ENCODE data around the gene EXOC8.
"Not testable (repeated sequence)": the region's sequence is repeated elsewhere in the genome, so short reads cannot be mapped to it uniquely, and the experiment has no call there.

Gene EXOC8

DNA sequence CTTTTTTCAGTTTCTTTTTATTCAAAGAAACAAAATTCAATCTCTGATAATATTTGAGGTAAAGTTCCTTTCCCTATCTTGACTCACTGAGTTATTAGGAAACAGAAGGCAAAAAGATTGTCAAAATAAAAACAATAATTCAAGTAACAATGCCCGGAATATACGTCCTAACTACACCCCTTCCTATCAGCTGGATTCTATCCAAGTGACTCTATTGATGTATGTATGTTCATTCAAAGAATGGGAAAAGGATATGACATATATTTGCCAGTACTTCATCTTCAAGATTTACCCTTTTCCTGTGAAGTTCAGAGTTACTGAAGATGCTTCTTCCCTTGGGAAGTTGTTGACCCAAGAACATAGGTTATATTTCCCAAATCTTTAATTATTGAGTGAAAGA is 14.2 kb upstream of the EXOC8 start:
- no peak for DNase-seq (ENCODE audit: low read depth)

DNA sequence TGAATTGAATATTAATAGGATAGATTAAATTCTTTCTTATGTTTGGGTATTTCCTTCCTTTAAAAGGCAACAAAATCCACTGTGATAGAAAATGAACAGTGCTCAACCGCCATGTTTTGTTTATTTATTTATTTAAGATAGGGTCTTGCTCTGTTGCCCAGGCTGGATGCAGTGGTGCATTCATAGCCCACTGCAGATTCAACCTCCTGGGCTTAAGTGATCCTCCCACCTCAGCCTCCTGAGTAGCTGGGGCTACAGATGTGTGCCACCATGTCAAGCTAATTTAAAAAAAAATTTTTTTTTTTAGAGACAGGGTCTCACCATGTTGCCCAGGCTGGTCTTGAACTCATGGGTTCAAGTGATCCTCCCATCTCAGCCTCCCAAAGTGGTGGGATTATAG is 11.2 kb upstream of the EXOC8 start:
- DNase-seq (ENCODE audit: low read depth): not testable (repeated sequence)

GRCh38 chr1:231348442-231348841 is 10.8 kb upstream of the EXOC8 start:
- DNase-seq (ENCODE audit: low read depth): no peak

DNA sequence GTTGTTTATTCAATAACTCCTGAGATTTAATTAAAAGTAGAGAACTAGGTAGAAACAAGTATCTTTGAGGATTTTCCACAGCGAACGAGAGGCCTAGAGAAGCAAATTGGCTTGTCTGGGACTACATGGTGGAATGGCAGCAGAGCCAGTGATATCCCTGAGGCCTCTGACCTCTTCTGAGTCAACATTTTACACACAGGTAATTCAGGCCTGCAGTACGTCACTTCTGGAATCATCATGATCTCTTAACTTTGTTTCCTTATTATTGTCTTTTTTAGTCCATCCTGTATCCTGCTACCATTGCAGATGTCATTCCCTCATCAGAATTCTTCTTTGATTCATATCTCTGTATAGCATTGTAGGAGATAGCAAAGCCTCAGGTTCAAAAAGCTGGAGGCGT is 10.3 kb upstream of the EXOC8 start:
- no peak for DNase-seq (ENCODE audit: low read depth)

DNA sequence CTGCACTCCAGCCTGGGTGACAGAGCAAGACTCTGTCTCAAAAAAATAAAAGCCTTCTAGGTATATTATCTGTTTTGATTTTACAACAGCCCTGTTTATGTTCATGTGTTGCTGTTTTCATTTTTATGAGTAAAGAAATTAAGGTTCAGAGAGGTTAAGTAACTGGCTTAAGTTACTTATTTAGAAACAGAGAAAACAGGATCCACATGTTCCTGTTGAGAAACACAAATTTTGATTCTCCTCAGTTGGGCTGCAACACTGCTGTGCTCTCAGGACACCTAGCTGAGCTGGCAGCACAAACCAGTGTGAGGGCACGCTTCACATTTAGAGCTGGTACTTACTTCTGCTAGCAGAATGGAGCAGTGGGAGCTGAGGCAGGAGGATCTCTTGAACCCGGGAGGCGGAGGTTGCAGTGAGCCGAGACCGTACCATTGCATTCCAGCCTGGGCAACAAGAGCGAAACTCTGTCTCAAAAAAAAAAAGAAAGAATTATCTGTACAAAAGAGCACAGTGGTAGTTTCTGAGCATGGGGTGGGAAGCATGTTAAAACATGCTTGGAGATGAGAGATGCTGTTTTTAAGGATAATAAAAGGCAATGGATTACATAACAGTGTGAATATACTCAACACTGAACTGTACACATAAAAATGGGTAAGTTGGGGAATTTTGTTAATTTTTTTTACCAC is 2.8 kb upstream of the EXOC8 start:
- no peak for DNase-seq (ENCODE audit: low read depth)

GRCh38 chr1:231338270-231339128 is 847 bp upstream of the EXOC8 start, which contains the start of gene SPRTN:
SPRTN (plus strand) TSS chr1:231338293; CDS start chr1:231338384, 91 bp downstream.
- DNase-seq (ENCODE audit: low read depth): no peak

GRCh38 chr1:231337043-231337471 is 595 bp downstream of the EXOC8 start:
- no peak for DNase-seq (ENCODE audit: low read depth)

- no peak for DNase-seq (ENCODE audit: low read depth)
These were observed 1.7 kb downstream of the EXOC8 start for GRCh38 chr1:231335663-231336602.

DNA sequence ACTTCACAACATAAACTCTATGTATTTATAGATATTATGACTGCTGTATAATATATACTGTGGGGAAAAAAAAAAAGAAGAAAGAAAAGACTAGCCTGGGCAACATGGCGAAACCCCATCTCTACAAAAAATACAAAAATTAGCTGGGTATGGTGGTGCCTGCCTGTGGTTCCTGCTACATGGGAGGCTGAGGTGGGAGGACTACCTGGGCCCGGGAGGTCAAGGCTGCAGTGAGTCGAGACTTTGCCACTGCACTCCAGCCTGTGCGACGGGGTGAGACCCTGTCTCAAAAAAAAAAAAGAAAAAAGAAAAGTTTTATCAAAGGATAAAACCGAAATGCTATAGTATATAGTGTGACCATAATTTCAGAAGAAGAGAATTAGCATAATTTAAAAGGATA is 2.7 kb downstream of the EXOC8 start:
- no peak for DNase-seq (ENCODE audit: low read depth)

- no peak for DNase-seq (ENCODE audit: low read depth)
These were observed 3.5 kb downstream of the EXOC8 start for GRCh38 chr1:231334079-231334666.

DNA sequence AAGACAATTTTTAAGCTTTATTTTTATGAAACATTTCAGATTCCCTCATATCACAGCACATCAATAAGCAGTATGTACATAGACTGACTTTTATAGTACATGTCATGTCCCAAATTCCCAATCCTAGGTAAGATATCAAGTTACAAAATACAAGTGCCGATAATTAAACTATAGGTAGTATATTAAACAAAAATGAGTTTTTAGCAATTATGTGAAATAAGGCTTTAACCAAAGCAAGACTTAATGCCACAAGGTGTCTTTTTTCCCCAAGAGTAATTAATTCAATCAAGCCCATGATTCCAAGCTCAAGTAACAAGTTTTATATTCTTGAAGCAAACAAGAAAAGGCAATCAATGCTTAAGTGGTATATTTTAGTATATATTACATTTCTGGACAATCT is 4.9 kb downstream of the EXOC8 start:
- DNase-seq (ENCODE audit: low read depth): no peak

DNA sequence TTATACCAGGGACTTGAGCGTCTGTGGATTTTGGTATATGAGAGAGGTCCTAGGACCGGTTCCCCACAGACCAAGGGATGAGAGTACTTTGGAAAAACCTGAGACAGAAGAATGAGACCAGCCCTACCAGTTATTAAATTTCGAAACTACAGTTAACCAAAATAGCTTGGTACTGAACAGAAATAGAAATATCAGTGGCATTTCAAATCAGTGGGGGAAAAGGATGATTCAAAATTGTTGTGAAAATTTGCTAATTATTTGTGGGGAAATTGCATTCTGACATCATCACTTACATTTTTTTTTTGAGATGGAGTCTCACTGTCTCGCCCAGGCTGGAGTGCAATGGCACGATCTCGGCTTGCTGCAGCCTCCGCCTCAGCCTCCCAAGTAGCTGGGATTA is 8.2 kb downstream of the EXOC8 start:
- DNase-seq (ENCODE audit: low read depth): no peak

- DNase-seq (ENCODE audit: low read depth): no peak
These were observed 10.0 kb downstream of the EXOC8 start for GRCh38 chr1:231327617-231328016.

- DNase-seq (ENCODE audit: low read depth): no peak
These were observed 11.4 kb downstream of the EXOC8 start for GRCh38 chr1:231326248-231326647.

DNA sequence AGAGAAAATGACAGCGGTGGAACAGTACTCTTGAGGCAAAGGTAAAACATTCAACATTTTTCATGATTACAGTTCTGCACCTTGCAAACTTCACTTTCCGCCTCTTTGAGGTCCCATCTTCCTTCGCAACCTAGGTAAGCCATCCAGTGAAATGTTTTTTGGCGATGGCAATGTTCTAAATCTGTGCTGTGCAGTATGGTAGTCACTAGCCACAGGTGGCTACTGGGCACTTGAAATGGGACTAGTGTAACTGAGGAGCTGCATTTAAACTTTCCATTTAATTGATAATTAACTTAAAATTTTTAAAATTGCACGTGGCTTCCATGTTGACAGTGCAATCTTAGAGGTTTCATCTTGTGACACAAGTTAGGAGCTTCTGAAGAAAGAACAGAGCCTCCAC is 13.0 kb downstream of the EXOC8 start:
- no peak for DNase-seq (ENCODE audit: low read depth)

DNA sequence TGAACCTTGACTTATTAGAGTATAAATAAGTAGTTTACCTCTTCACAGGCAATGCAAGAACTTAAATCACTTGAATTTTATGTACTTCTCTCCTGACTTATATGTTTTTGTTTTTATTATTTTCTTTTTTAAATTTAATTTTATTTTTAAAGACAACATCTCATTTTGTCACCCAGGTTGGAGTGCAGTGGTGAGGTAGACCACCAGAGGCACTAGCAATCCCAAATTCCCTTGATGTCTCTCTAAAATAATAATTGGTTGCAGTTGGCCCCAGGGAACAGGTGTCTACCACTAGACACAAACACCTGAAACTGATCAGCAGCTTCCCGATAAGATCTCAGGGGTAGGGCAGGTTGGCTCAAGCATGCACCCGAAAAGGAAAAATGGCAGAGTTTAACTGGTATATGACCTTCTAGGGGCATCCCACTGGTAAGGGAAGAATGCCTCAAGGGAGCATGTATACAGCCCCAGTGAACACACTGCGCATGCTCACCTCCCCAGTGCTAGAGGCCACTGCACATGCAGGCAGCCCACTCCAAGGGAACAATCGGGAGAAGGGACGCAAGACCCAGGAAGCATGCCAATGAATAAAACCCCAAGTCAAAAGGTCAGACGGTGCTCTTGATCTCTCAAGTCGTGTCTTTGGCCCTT is 14.6 kb downstream of the EXOC8 start:
- no peak for DNase-seq (ENCODE audit: low read depth)

DNA sequence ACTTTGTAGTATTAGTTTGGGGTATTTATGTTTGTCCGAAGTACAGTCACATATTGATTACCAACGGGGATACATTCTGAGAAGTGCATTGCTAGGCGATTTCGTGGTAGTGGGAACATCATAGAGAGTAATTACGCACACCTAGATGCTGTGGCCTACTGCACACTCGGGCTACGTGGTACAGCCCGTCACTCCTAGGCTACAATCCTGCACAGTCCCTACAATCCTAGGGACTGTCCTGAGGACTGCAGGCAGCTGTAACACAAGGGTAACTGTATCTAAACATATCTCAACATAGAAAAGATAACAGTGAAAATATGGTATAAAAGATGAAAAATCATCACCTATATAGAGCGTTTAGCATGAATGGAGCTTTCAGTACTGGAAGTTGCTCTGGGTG is 18.6 kb downstream of the EXOC8 start:
- no peak for DNase-seq (ENCODE audit: low read depth)

DNA sequence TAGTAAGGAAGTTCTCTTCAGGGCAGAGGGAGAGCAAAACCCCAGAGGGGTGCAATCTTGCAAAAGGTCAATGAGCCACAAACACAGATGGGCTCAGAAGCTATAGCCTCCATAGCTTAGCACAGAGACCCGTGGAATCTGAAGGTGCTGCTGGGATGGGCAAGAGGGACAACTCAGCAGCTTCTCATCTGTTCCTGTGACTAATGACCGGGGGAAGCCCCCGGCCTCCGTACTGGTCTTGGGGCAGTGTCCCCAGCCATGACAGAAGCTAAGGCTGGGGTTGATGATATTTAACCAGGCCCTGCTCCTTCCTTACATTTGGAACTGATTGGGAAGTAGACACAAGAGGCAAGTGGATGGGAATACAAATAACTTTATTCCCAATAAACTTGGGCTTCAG is 19.1 kb downstream of the EXOC8 start:
- no peak for DNase-seq (ENCODE audit: low read depth)

DNA sequence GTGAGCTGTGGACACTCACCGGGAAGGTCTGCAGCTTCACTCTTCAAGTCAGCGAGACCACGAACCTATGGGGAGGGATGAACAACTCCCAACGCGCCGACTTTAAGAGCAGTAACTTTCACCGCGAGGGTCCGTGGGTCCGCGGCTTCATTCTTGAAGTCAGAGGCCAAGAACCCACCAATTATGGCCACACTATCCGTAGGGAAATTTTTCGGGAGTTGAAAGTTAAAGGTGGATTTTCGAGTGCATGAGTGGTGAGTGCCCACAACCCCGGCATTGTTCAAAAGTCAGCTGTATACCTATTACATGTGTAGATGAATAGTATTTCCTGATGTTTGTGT is 19.7 kb downstream of the EXOC8 start:
- DNase-seq (ENCODE audit: low read depth): no peak

DNA sequence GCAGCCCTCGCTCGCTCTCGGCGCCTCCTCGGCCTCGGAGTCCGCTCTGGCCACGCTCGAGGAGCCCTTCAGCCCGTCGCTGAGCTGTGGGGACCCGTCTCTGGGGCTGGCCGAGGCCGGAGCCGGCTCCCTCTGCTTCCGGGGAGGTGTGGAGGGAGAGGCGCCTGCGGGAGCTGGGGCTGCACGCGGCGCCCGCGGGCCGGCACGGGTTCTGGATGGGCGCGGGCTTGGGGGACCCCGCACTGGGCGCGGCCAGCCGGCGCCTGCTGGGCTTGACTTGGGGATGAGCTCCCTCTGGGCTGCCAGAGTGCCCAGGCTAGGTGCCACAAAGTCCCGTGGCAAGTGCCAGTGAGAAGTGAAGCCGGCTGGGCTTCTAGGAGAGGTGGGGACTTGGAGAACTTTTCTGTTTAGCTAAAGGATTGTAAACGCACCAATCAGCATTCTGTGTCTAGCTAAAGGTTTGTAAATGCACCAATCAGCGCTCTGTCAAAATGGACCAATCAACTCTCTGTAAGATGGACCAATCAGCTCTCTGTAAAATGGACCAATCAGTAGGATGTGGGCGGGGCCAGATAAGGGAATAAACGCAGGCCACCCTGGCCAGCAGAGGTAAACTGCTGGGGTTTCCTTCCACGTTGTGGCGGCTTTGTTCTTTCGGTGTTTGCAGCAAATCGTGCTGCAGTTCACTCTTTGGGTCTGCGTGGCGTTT is 20.2 kb downstream of the EXOC8 start:
- no peak for DNase-seq (ENCODE audit: low read depth)

DNA sequence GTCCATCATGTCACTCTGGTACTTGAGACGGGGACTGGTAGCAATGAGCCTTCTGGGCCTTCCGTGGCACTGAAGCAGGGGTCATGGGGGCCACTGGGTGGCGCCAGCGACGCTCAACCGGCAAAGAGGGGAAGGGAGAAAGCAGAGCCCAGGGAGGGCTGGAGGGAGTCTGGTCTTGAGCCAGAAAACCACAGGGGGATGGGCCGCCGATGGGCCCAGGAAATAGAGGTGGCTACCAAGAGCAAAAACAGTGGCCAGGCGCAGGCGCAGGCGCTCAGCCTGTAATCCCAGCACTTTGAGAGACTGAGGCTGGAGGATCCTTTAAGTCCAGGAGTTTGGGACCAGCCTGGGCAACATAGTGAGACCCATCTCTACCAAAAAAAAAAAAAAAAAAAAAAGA is 21.8 kb downstream of the EXOC8 start:
- no peak for DNase-seq (ENCODE audit: low read depth)

Data from fibroblast of the conjunctiva (primary cell).